NCI-H446 (cell line): ENCODE results near the gene NUP62CL.

Source experiments
- DNase-seq, 2 experiments: peaks; one replicate each; lab custom pipeline; 2025; lab: John Stamatoyannopoulos, UW

NUP62CL gene

DNA sequence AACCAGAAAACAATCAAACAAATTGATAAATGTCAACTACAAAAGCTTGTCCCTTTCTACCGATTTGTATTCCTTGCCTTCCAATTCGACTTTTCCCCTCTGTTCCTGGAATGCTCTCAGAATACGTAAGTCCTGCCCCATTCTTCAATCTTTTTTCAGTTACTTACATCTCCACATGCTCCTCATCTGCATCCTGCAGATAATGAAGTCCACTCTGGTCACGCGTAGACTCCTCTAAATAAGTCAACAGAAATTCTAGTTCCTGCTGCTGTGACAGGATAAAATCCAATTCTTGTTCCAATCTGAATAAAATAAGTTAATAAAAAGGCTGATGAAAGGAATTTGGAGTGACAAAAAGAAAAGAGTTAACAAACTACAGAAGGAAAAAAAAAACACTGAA is 53.2 kb downstream of the NUP62CL start:
- DNase-seq = no peak

DNA sequence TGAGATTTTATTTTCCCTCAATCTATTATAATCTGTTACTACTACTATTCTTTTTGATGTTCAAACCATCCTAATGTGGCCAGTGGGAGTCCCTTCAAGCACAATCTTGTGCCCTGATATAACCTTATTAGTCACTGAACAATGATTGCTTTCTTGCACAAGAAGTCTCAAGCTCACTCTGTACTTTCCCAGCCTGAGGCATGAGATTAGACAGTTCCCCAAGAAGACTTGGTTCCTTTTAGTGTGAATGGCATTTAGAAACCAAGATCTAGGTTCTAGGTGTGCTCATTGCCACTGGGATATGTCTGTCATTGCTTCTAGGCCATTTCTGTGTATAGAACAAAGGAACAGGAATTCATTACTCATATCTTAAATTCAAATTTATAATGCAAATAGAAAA is 59.6 kb downstream of the NUP62CL start:
- DNase-seq = no peak

DNA sequence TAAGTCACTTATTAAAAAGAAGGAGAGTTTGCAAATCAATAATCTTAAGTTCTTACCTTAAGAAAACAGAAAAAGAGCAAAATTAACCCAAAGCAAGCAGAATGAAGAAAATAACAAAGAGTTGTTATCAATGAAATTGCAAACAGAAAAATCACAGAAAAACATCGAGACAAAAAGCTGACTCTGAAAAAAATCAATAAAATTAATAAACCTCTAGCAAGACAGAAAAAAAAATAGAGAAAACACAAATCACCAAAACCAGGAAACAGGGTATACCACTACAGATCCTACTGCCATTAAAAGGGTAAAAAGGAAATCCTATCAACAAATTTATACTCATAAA is 70.3 kb downstream of the NUP62CL start:
- no peak for DNase-seq

DNA sequence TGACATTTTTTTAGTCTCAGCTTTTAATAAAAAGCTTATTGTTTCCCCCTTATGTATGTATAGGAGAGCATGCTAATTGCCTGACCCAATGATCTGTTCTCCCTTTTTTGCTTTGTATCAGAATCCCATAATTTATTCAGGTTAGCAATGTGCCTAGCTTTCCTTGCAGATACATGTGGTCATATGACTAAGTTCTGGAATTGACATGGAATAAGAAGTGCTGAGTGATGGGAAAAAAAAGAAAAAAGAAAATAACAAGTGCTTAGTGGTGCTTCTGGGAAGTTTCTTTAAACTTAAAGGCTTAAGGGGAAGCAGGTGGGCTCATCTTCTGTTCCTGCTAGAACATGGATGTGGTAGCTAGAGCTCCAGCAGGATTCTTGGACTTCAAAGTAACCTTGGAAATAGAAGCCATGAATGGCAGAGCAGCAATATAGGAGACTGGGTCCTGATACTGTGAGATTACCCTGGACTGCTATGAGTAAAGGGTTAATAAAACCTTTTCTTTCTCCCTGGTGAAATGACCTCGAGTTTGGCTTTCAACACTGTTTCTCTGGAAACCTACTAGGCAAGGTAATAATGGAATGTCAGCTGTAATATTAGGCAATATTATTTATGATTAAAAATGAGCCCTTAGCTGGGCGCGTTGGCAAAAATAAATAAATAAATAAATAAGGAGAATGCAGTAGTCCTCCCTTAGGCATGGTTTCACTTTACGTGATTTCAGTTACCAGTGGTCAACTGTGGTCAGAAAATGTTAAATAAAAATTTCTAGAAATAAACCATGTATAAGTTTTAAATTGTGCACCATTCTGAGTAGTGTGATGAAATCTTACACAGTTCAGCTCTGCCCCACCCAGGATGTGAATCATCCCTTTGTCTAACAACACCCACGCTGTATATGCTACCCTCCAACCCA is 70.9 kb downstream of the NUP62CL start:
- no peak for DNase-seq

DNA sequence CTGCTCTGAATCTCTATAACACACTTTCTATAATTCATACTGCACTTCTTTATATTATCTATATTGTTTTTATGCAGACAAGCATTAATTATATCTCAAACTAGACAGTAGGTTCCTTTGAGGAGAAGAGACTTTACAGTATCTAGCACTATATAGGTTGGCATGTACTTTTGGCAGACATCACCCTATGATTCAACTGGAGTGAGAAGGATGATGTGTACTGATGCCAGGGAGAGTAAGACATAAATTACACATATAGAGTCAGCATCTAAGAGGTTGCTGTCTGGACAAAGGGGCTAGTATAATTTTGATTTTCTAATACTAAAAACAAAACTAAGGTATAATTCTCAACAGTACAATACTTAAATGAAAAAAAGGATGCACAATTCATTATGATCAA is 82.5 kb downstream of the NUP62CL start:
- no peak for DNase-seq

DNA sequence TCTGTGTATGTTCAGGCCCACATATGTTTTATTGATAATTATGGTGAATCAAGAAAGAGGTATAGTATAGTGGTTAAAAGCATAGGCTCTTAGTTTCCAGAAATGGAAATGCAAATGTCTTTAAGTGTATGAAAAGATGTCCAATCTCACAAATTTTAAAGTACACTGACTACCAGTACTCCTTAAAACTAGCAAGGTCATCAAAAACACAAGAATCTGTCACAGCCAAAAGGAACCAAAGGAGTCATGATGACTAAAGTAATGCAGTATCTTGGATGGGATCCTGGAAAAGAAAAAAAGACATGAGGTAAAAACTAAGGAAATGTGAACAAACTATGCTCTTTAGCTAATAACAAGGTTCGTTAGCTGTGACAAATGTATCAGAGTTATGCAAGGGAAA is 87.0 kb downstream of the NUP62CL start:
- DNase-seq = no peak

DNA sequence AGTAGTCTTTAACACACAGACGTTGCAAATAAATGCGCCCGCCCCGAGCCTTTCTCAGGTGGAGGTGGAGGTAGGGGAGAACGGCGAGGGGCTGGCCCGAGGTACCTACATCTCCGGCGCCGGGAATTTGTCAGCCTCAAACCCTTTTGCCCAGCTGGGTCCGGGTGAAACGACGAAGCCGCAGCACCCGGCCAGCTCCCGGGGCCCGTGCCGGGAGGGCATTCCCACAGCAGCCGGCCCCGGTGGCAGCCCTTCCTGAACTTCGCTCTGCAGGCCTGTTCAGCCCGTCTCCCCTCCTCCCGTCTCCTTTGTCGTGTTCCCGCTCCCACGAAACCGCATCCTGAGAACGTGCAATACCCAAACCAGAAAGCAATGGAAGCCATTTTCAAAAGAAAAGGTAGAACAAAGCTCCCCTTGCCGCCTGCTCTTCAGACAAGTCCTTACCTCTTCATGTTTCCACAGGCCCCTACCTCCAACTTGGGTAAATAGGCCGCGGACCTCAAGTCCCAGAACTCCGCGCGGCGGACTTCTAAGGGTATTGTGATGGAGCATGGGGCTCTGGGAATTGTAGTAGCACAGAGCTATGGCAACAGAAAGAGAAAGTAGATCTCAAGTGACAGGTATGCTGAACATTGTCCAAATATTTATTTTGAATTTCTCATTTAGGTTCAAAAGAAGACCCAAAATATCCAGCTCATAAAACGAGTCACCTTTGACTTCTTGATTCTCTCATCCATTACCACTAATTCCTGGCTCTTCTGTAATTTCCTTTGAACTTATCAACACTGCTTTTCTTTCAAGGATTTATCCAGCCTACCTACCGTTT is 87.7 kb downstream of the NUP62CL start, which contains the start of gene RBM41:
Gene RBM41, minus strand, starts transcription at position 501 of the 826 bp plus-strand sequence. Its CDS starts 49 bp downstream, at position 452.
- peak; percentile 26 to 68 for DNase-seq

DNA sequence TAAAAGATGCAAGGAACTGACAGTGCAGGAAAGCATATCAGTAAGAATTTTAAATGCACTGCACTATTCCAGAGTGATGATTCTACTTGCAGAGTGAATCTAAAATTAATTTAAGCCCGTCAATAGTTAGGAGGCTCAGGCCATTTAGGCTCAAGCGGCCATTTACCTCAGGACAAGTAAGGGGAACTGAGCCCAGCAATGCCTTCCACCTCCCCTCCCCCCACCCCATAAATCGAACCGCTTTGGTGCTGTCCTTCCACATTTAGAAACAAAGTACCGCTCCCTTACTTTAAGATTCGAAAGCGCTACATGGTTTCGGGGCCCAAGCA is 88.3 kb downstream of the NUP62CL start:
- no peak for DNase-seq

DNA sequence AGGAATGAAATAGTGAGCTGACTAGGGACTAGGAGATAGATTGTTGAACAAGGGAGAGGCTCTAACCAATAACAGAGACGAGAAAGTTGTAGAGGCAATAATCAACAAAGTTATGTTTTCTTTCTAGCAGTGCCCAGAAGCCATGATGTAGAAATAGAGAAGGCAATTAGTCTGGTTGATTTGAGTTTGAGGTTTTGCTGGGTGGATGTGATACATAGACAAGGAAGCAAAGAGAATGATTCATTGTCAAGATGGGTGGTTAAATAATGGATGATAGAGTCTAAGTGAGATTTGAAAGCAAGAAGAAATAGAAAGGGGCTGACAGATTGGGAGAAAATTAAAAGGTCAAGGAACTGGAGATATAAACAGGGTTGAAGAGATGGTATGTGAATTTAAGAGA is 98.8 kb downstream of the NUP62CL start:
- DNase-seq = no peak

DNA sequence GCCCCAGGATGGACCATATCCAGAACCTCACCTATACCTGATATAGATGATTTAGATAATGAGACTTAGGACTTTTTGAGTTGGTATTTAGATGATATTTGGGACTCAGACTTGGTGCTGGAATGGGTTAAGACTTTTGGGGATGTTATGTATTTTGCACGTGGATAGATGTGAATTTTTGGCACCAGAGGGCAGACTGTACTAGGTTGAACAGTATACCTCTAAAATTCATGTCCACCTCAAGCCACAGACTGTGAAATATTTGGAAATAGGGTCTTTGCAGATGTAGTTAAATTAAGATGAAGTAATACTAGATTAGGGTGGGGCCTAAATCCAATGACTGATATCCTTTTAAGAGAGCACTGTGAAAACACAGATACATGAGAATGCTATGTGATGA is 103.3 kb downstream of the NUP62CL start:
- peak in 1 of 2 experiments; percentile 1 for DNase-seq

DNA sequence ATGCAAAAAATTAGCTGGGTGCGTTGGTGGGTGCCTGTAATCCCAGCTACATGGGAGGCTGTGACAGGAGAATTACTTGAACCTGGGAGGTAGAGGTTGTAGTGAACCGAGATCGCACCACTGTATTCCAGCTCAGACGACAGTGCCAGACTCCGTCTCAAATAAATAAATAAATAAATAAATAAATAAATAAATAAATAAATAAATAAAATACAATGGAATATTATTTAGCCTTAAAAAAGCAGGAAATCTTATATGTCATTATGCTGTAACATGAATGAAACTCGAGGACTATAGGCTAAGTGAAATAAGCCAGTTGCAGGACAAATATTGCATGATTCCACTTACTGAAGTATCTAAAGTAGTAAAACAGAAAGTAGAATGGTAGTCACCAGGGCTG is 130.1 kb downstream of the NUP62CL start:
- DNase-seq = no peak
